Activated T-cell treated with anti-CD3 and anti-CD28 coated beads, Interleukin-2, amount 50 U/mL, for 72 hours (primary cell): ENCODE data around the gene CSNK1G1. TPM values are rescaled to one million over a fixed set of nuclear protein-coding genes. Genes with fewer than 3 reads are reported as not detected.

Source experiments
- total RNA-seq, 2 donors: library from RNA; stranded (reverse); gene quantifications; one replicate each; pipeline ENCODE4 v1.2.3, GENCODE V29; 2022

CSNK1G1 gene
- total RNA-seq, 2 donors from 2014 or later, result 29.4 to 31.3 TPM

Other genes starting within 250 kb of the CSNK1G1 start
- under 1 TPM; 0.60 to 0.74 TPM for gene SNX22, start 204.4 kb downstream of the CSNK1G1 start, total RNA-seq
- 100 to 1,000 TPM; 228 to 302 TPM for gene PPIB, start 193.2 kb downstream of the CSNK1G1 start, total RNA-seq
- gene PCLAF, start 25.3 kb upstream of the CSNK1G1 start, total RNA-seq, result 10 to 100 TPM; 70.6 to 77.7 TPM
- 10 to 100 TPM; 27.9 to 29.7 TPM for gene TRIP4, start 31.7 kb upstream of the CSNK1G1 start, total RNA-seq
- 10 to 100 TPM; 43.9 to 52.6 TPM for gene ZNF609, start 104.4 kb upstream of the CSNK1G1 start, total RNA-seq